ENCODE measurements around the gene PPP1R14B.

Gene PPP1R14B

GRCh38 chr11:64263021-64263946, 16.5 kb upstream of the PPP1R14B start:
- TF ChIP-seq ZFX (IDR thresholded peaks at IDR 0.05): no peak
- no peak for TF ChIP-seq CTCF (conservative IDR thresholded peaks at IDR 0.05)
- no peak overlapping the region for H3K27ac ChIP-seq

GRCh38 chr11:64262271-64263002, 15.7 kb upstream of the PPP1R14B start:
- TF ChIP-seq ZFX (IDR thresholded peaks at IDR 0.05) (no peak), CTCF (conservative IDR thresholded peaks at IDR 0.05) (no peak)
- no peak overlapping the region for H3K27ac ChIP-seq

GRCh38 chr11:64261556-64262080, 14.9 kb upstream of the PPP1R14B start:
- TF ChIP-seq CTCF (conservative IDR thresholded peaks at IDR 0.05) (no peak), ZFX (IDR thresholded peaks at IDR 0.05) (no peak)
- no peak overlapping the region for H3K27ac ChIP-seq

GRCh38 chr11:64260147-64260708, 13.5 kb upstream of the PPP1R14B start:
- H3K27ac ChIP-seq: no peak overlapping the region
- no peak for TF ChIP-seq CTCF (conservative IDR thresholded peaks at IDR 0.05)
- no peak for TF ChIP-seq ZFX (IDR thresholded peaks at IDR 0.05)

GRCh38 chr11:64259533-64260067, 12.9 kb upstream of the PPP1R14B start:
- H3K27ac ChIP-seq: no peak overlapping the region
- TF ChIP-seq ZFX (IDR thresholded peaks at IDR 0.05) (no peak), CTCF (conservative IDR thresholded peaks at IDR 0.05) (no peak)

GRCh38 chr11:64258946-64259532, 12.3 kb upstream of the PPP1R14B start:
- no peak overlapping the region for H3K27ac ChIP-seq
- no peak for TF ChIP-seq CTCF (conservative IDR thresholded peaks at IDR 0.05)
- TF ChIP-seq ZFX (IDR thresholded peaks at IDR 0.05): no peak

Data from C4-2B (cell line).